AG04449 (cell line): ENCODE measurements around the gene KCNMA1.

Experiments
- CTCF ChIA-PET: fragments of 350-600 bp; formaldehyde crosslinking; extraction: SDS; loops from one replicate; lab custom pipeline; 2021; ENCODE audit warnings: antibody characterized with exemption; lab: Yijun Ruan, JAX
- POLR2A ChIA-PET: fragments of 400-600, 350-600 bp; formaldehyde crosslinking; extraction: SDS; loops from one replicate; lab custom pipeline; 2020; ENCODE audit warnings: antibody characterized with exemption, inconsistent platforms; lab: Yijun Ruan, JAX
- DNase-seq: peaks from one replicate; pipeline ENCODE4 v3.0.0-alpha.2; 2010; ENCODE audit warnings: low read depth, low spot score
- H3K4me3 ChIP-seq: 2 replicates; pipeline ENCODE4 v1.5.1; 2011; ENCODE audit warnings: low read depth, mild to moderate bottlenecking, control low read depth, low read length
- CTCF ChIP-seq: IDR thresholded peaks from one replicate; pipeline ENCODE4 v1.5.1; 2011; ENCODE audit warnings: mild to moderate bottlenecking, moderate library complexity, low read length, control low read depth, inconsistent platforms; ENCODE audit not compliant: insufficient read depth; ENCODE audit errors: missing control alignments

The KCNMA1 gene

GRCh38 chr10:77673515-77674140 lies 36.0 kb upstream of the KCNMA1 start:
- TF ChIP-seq CTCF = no peak
- ChIA-PET CTCF (interaction anchor here (1.0 kb wide), 1 partner anchor 38 kb away, joined by 4 read pairs; no protein-coding TSS in a partner anchor), POLR2A (interaction anchor here (0.6 kb wide), 1 partner anchor 361 kb away, joined by 3 read pairs; no protein-coding TSS in a partner anchor)
- H3K4me3 ChIP-seq = no peak overlapping the region
- DNase-seq = no peak

- CTCF ChIA-PET = interaction anchor here (1.2 kb wide), 1 partner anchor 15 kb away, joined by 3 read pairs; no protein-coding TSS in a partner anchor
These were observed 35.5 kb upstream of the KCNMA1 start for GRCh38 chr10:77673101-77673500.

GRCh38 chr10:77671594-77672252 lies 34.1 kb upstream of the KCNMA1 start:
- ChIA-PET POLR2A (no interaction called here), CTCF (interaction anchor here (1.0 to 1.2 kb wide), 3 partner anchors 17 to 507 kb away, joined by 3 read pairs; no protein-coding TSS in a partner anchor)

More at GRCh38 chr10:77673101-77673500, 35.5 kb upstream of the KCNMA1 start:
- no peak for TF ChIP-seq CTCF
- H3K4me3 ChIP-seq = no peak overlapping the region
- POLR2A ChIA-PET = interaction anchor here (0.6 kb wide), 1 partner anchor 361 kb away, joined by 3 read pairs; no protein-coding TSS in a partner anchor
- DNase-seq = no peak

GRCh38 chr10:77670817-77671443 lies 33.3 kb upstream of the KCNMA1 start:
- H3K4me3 ChIP-seq = no peak overlapping the region
- ChIA-PET CTCF (no interaction called here), POLR2A (no interaction called here)
- TF ChIP-seq CTCF = no peak
- no peak for DNase-seq

More at GRCh38 chr10:77671594-77672252, 34.1 kb upstream of the KCNMA1 start:
- H3K4me3 ChIP-seq = no peak overlapping the region
- no peak for DNase-seq
- TF ChIP-seq CTCF = no peak

- POLR2A ChIA-PET = no interaction called here
- no peak overlapping the region for H3K4me3 ChIP-seq
- no peak for TF ChIP-seq CTCF
- DNase-seq = no peak
- CTCF ChIA-PET = no interaction called here
These were observed 32.3 kb upstream of the KCNMA1 start for GRCh38 chr10:77669892-77670291.
